Liver (tissue), 9 donors: ENCODE data around the gene MBP. TPM values are rescaled to one million over a fixed set of nuclear protein-coding genes. Genes with fewer than 3 reads are reported as not detected.
A peak's percentile ranks its signal among the peaks of the same experiment; 100 is the strongest.

Experiments used
- DNase-seq: peaks from one replicate; pipeline ENCODE4 v3.0.0-alpha.2; 2017; ENCODE audit warnings: low spot score
- H3K27ac ChIP-seq, 2 donors: one replicate each; pipeline ENCODE4 v1.7.0; 2013; ENCODE audit warnings: inconsistent platforms in 2 of 2, low read length in 2 of 2, control low read depth in 1 of 2, low read depth in 1 of 2, mild to moderate bottlenecking in 1 of 2
- H3K27me3 ChIP-seq, 4 donors: one replicate each; pipeline versions ENCODE4 v1.6.1 to v1.7.0; 2013; ENCODE audit warnings: low read length in 3 of 4, inconsistent platforms in 1 of 4, mild to moderate bottlenecking in 1 of 4, moderate library complexity in 1 of 4; ENCODE audit not compliant: control insufficient read depth in 4 of 4, insufficient read depth in 4 of 4
- H3K36me3 ChIP-seq, 4 donors: one replicate each; pipeline versions ENCODE4 v1.6.1 to v1.7.0; 2013; ENCODE audit warnings: low read length in 3 of 4, mild to moderate bottlenecking in 3 of 4, low read depth in 1 of 4, moderate library complexity in 1 of 4; ENCODE audit not compliant: control insufficient read depth in 4 of 4, insufficient read depth in 3 of 4
- H3K4me1 ChIP-seq, 4 donors: one replicate each; pipeline versions ENCODE4 v1.6.1 to v1.7.0; 2013; ENCODE audit warnings: low read length in 3 of 4, mild to moderate bottlenecking in 3 of 4, moderate library complexity in 1 of 4; ENCODE audit not compliant: control insufficient read depth in 4 of 4, insufficient read depth in 4 of 4
- H3K4me3 ChIP-seq, 3 donors: one replicate each; pipeline versions ENCODE4 v1.6.1 to v1.7.0; 2013; ENCODE audit warnings: low read length in 3 of 3, control low read depth in 1 of 3, low read depth in 1 of 3, mild to moderate bottlenecking in 1 of 3
- H3K9ac ChIP-seq, 2 donors: one replicate each; pipeline ENCODE4 v1.7.0; 2013; ENCODE audit warnings: low read length in 2 of 2, mild to moderate bottlenecking in 2 of 2, moderate library complexity in 2 of 2, control low read depth in 1 of 2, low read depth in 1 of 2
- H3K9me3 ChIP-seq, 4 donors: one replicate each; pipeline versions ENCODE4 v1.6.1 to v1.7.0; 2013; ENCODE audit warnings: low read length in 3 of 4; ENCODE audit not compliant: control insufficient read depth in 4 of 4
- ATF3 ChIP-seq: IDR thresholded peaks from 2 replicates; pipeline ENCODE4 v1.6.1; 2016; ENCODE audit warnings: antibody characterized with exemption
- CTCF ChIP-seq: fragments of 150-350 bp; IDR thresholded peaks from 2 replicates; pipeline ENCODE4 v1.5.1; 2017; ENCODE audit warnings: improper control_type of control experiment, low read depth, low read length; ENCODE audit not compliant: missing input control
- EGR1 ChIP-seq, 2 donors: IDR thresholded peaks; 2 replicates each; pipeline ENCODE4 v1.6.1; 2016 to 2018; ENCODE audit warnings: antibody characterized with exemption in 2 of 2, low read depth in 2 of 2
- FOXA1 ChIP-seq: IDR thresholded peaks from 2 replicates; pipeline ENCODE4 v1.6.1; 2016; ENCODE audit warnings: antibody characterized with exemption
- FOXA2 ChIP-seq: IDR thresholded peaks from 2 replicates; pipeline ENCODE4 v1.6.1; 2016; ENCODE audit warnings: antibody characterized with exemption
- GABPA ChIP-seq, 2 donors: IDR thresholded peaks in 1 of 2; conservative IDR thresholded peaks in 1 of 2; 2 replicates each; pipeline ENCODE4 v1.6.1; 2016; ENCODE audit warnings: antibody characterized with exemption in 2 of 2, mild to moderate bottlenecking in 1 of 2, moderate library complexity in 1 of 2
- HNF4A ChIP-seq, 2 donors: conservative IDR thresholded peaks; 2 replicates each; pipeline ENCODE4 v1.6.1; 2016; ENCODE audit warnings: antibody characterized with exemption in 2 of 2, mild to moderate bottlenecking in 2 of 2
- HNF4G ChIP-seq: IDR thresholded peaks from 2 replicates; pipeline ENCODE4 v1.6.1; 2016; ENCODE audit warnings: antibody characterized with exemption
- JUND ChIP-seq, 2 donors: IDR thresholded peaks; 2 replicates each; pipeline ENCODE4 v1.6.1; 2016; ENCODE audit warnings: antibody characterized with exemption in 2 of 2
- MAX ChIP-seq: IDR thresholded peaks from 2 replicates; pipeline ENCODE4 v1.6.1; 2016; ENCODE audit warnings: antibody characterized with exemption
- NR2F2 ChIP-seq: IDR thresholded peaks from 2 replicates; pipeline ENCODE4 v1.6.1; 2016; ENCODE audit warnings: antibody characterized with exemption
- RAD21 ChIP-seq, 2 donors: IDR thresholded peaks; 2 replicates each; pipeline ENCODE4 v1.6.1; 2016; ENCODE audit warnings: antibody characterized with exemption in 2 of 2, mild to moderate bottlenecking in 2 of 2
- REST ChIP-seq: IDR thresholded peaks from 2 replicates; pipeline ENCODE4 v1.6.1; 2016; ENCODE audit warnings: antibody characterized with exemption, mild to moderate bottlenecking
- RXRA ChIP-seq, 2 donors: IDR thresholded peaks; 2 replicates each; pipeline ENCODE4 v1.6.1; 2017 to 2018; ENCODE audit warnings: antibody characterized with exemption in 2 of 2, mild to moderate bottlenecking in 1 of 2
- SP1 ChIP-seq: IDR thresholded peaks from 2 replicates; pipeline ENCODE4 v1.6.1; 2018; ENCODE audit warnings: antibody characterized with exemption, mild to moderate bottlenecking
- TAF1 ChIP-seq: conservative IDR thresholded peaks from 2 replicates; pipeline ENCODE4 v1.6.1; 2016; ENCODE audit warnings: antibody characterized with exemption, mild to moderate bottlenecking
- YY1 ChIP-seq: IDR thresholded peaks from 2 replicates; pipeline ENCODE4 v1.6.1; 2016; ENCODE audit warnings: antibody characterized with exemption, mild to moderate bottlenecking
- ZBTB33 ChIP-seq: IDR thresholded peaks from 2 replicates; pipeline ENCODE4 v1.6.1; 2016; ENCODE audit warnings: antibody characterized with exemption
- WGBS: extraction: QIAGEN DNeasy Blood & Tissue Kit; methylation state at CpG from one replicate; pipeline ENCODE4 v1.1.7; 2013; 5-methylcytosine and 5-hydroxymethylcytosine counted together
- polyA plus RNA-seq, 2 donors: library from polyadenylated mRNA; stranded (reverse) in 1 of 2; unstranded in 1 of 2; fragments of 200-250 nt in 1 of 2; fragments of >200 nt in 1 of 2; fragmentation: Nextera tagmentation in 1 of 2; extraction: Ambion mirVana in 1 of 2; gene quantifications; one replicate each; pipeline versions ENCODE4 v1.2.1 to v1.2.3, GENCODE V29; 2013 to 2015
- total RNA-seq, 2 donors: library from RNA; depleted of rRNA; stranded (reverse); fragments of >200 nt; gene quantifications; one replicate each; pipeline ENCODE4 v1.2.3, GENCODE V29; 2014
- donor health status: healthy.
- donor health status: healthy.
- donor health status: healthy.
- donor health status: healthy.
- donor health status: healthy.

The MBP gene
- total and polyA plus RNA-seq, 4 donors = 9.7 to 23.3 (median 17.7) TPM

GRCh38 chr18:77106331-77106730 lies 26.3 kb downstream of the MBP start:
- Histone ChIP-seq H3K36me3 (no peaks in the 10 kb centered on the region), H3K9ac (no peak overlapping the region), H3K27me3 (no peaks in the 10 kb centered on the region), H3K27ac (peak overlapping the region in 1 of 2 donors; percentile 3), H3K9me3 (no peaks in the 10 kb centered on the region), H3K4me1 (peaks cover 5 to 36% (median 15%) of the 10 kb centered on the region in 4 donors), H3K4me3 (no peak overlapping the region)
- peak; percentile 55 for DNase-seq
- TF ChIP-seq CTCF = no peak
- TF ChIP-seq ZBTB33 = no peak
- TF ChIP-seq GABPA (IDR thresholded peaks at IDR 0.05 in 1 of 2, conservative IDR thresholded peaks at IDR 0.05 in 1 of 2) = no peak
- TF ChIP-seq EGR1 (IDR thresholded peaks at IDR 0.05; ENCODE audit: low read depth in 2 of 2) = no peak
- no peak for TF ChIP-seq NR2F2
- no peak for TF ChIP-seq FOXA2
- no peak for TF ChIP-seq RXRA (IDR thresholded peaks at IDR 0.05)
- no peak for TF ChIP-seq TAF1
- TF ChIP-seq MAX = no peak
- no peak for TF ChIP-seq RAD21 (IDR thresholded peaks at IDR 0.05)
- no peak for TF ChIP-seq HNF4A (conservative IDR thresholded peaks at IDR 0.05)
- TF ChIP-seq FOXA1 = no peak
- TF ChIP-seq ATF3 = no peak
- no peak for TF ChIP-seq HNF4G
- TF ChIP-seq REST = no peak
- no peak for TF ChIP-seq SP1
- TF ChIP-seq JUND (IDR thresholded peaks at IDR 0.05) = no peak
- TF ChIP-seq YY1 = no peak
- WGBS = 79% methylated on average over 15 of the region's 15 CpGs
